ENCODE results near the gene DLD.
"Not testable (repeated sequence)": the region's sequence is repeated elsewhere in the genome, so short reads cannot be mapped to it uniquely, and the experiment has no call there.

The DLD gene

DNA sequence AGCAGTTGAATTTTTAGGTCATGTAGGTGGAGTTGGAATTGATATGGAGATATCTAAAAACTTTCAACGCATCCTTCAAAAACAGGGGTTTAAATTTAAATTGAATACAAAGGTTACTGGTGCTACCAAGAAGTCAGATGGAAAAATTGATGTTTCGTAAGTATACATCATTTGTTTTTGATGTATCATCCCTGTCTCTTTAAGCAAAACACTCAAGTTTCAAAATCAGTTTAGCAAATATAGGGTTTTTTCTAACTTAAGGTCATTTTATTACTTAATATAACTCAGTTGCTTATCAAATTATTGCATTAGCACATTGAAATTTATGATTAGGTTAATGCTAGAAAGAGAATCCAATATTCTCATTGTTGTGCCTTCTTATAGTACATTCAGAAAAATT is 24.6 kb downstream of the DLD start:
- DNase-seq: no peak

DNA sequence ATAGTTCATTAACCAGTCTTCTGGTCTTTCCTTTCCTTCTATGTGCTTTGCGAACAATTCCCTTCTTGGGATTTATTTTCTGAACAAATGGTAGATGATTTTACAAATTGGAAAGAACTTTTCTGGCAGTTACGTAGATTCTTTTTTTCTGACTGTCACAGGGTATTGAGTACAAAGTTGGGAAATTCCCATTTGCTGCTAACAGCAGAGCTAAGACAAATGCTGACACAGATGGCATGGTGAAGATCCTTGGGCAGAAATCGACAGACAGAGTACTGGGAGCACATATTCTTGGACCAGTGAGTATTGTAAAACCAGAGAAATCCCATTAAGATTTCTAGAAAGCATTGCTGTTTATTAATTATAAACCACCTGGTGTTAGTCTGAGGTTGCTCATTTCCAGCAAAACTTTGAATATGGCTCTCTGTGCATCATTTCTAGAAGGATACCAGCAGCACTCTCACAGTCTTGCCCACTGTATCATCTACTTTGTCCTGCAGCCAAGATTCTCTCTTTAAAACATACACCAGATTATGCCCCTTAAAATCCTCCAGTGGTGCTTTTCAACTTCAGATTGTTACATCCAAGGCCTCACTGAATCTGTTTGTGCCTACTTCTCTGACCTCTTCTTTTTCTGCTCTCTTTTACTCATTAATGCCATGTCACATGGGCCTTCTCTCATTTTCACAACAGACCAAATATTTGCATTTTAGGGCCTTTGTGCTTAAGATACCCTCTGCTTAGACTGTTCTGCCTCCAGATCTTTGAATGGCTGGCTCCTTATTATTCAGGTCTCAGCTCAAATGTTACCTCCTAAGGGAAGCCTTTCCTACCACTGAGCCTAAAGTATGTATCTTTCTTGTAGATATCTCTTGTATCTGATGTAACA is 27.0 kb downstream of the DLD start:
- DNase-seq: no peak

DNA sequence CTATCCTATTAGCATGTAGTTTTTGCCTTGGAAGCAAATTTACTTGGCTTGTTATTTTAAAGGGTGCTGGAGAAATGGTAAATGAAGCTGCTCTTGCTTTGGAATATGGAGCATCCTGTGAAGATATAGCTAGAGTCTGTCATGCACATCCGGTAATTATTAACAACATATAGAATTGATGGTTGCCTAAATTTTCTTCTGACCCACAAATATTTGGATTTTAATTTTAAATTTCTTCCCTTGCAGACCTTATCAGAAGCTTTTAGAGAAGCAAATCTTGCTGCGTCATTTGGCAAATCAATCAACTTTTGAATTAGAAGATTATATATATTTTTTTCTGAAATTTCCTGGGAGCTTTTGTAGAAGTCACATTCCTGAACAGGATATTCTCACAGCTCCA is 28.0 kb downstream of the DLD start:
- DNase-seq: no peak

DNA sequence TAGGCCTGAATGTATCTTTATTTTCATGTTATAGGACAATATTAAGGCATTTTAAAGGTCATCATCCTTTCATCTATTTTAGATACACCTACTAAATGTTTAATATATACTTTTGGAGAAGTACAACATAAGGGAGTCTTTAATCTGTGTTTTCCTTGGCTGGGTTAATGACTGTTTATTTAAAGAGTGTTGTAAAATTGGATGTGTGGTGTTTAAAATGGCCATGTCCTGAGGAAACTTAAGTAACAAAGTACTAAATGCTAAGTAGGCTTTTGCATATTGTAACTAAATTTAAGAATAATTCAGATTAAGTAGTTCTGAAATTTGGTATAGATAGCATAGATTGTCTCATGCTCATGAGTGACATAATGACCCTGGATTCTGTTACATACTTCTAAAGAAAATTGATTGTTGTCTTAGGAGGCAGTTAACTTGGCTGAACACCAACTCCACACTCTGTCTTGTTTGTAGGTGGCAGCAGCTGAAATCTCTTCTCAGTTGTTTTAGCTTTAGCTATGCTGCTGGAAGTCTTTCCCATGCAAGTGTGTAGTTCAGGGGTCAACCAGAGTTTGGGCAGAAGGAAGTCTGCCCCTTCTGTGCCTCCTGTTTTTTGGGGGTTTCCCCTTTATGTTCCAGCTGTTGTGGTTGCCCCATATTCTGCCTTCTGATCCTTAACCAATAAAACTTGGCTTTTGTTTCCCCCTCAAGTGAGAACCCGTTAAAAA is 29.2 kb downstream of the DLD start:
- DNase-seq: no peak

DNA sequence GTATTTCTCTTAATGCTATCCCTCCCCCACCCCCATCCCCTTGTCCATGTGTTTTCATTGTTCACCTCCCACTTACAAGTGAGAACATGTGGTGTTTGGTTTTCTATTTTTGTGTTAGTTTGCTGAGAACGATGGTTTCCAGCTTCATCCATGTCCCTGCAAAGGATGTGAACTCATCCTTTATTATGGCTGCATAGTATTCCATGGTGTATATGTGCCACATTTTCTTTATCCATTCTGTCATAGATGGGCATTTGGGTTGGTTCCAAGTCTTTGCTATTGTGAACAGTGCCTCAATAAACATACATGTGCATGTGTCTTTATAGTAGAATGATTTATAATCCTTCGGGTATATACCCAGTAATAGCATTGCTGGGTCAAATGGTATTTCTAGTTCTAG is 30.8 kb downstream of the DLD start:
- DNase-seq: not testable (repeated sequence)

DNA sequence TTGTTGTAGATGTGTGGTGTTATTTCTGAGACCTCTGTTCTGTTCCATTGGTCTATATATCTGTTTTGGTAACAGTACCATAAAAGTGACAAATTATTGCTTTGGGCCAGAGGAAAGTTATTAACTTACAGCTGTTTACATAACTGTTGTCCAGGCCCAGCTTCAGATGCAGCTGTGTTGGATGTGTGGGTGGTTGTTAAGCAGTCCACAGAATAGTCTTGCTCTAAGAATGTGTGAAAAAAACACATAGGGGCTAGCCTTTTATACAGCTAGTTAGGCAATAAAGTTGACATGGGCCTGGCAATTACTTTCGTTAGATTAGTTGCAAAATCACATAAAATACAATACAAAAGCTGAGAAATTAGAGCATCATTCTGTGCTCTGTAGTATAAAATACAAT is 31.9 kb downstream of the DLD start:
- DNase-seq: no peak

DNA sequence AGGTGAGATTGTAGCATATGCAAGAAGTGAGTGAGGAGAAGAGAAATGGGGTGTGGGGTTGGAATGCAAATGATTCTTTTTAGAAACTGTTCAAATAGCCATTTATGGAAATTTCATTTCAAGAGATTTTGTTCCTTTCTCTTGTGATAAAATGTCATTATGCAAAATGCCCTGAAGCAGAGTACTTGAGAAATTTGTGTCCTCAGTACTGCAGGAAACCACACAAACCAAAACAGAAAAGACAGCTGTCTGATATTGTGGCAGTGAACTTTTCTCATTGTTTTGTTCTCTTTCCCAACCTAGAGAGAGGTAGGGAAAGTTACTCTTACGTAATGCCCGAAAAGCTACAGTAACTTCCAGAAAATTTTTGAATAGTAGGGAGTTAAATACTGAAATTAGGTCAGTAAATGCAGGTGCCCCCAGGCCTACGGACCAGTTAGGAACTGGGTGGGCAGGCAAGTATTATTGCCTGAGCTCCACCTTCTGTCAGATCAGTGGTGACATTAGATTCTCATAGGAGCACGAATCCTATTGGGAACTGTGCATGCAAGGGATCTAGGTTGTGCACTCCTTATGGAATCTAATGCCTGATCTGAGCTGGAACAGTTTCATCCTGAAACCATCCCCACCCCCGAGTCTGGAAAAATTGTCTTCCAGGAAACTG is 34.0 kb downstream of the DLD start:
- no peak for DNase-seq

DNA sequence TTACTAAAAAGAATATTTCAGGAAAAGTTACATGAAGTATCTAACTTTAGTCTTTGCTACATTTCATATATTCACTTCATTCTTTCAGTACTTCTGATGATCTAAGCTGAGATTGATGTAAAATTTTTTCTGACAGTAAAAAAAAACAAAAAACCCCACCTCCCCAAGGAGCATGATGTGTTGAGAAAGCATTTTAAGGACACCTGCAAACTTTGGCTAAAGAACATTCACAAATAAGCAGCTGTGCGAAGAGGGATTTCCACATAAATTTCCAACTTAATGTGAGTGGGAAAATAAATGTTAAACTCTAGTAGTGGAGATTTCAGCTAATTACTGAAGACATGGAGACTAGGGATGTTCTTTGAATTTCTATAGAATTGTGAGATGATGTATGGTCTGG is 35.5 kb downstream of the DLD start:
- DNase-seq: no peak

DNA sequence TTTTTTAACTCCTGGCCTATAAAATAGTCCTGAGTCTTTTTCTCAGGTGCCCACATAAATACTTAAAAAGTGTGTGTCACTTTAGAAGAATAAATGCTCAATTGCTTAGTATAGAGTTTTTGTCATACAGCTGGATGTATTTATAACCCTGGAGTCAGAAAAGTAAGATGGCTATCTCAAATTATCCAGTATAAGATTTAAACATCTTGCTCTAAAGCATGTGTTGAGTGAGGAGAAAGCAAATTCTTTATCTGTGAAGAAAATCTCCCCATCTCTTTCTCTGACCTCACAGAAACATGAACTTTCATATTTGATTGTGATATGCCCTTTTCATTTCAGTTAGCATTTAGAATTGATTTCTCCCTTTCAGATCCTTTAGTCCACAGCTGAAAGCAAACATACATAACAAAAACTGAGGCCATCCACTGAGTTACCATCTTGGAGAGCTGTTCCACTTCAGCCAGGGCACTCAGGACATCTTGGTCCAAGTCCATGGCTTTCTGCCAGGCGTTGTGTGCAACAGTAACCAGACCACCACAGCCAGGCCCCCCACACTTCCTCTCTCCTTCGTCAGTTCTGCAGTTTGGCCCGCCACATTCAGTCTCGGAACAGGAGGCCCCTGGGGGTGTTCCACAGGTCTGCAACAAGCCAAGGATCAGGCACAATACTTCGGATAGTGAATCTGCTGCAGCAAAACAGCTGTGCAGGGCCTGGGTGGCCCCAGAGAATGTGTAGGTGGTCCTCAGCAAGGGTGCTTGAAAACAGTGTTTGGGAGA is 40.9 kb downstream of the DLD start:
- DNase-seq: no peak

DNA sequence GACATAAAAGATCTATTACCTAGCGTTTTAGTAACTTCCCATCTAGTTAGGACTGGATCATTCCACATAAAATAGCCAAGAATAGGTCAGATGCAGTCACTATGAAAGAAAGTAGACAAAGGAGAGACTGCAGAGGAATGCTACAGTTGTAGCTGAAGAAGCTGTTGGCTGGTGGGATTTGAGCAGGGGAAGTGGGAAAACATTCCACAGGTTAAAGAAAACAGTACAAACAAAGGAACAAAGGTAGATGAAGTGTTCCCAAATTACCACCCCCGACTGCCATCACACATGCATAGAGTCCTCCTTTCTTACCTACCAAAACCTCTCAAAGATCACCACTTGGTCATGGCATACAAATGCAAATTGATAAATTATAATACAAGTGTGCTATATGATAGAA is 41.8 kb downstream of the DLD start:
- DNase-seq: no peak

DNA sequence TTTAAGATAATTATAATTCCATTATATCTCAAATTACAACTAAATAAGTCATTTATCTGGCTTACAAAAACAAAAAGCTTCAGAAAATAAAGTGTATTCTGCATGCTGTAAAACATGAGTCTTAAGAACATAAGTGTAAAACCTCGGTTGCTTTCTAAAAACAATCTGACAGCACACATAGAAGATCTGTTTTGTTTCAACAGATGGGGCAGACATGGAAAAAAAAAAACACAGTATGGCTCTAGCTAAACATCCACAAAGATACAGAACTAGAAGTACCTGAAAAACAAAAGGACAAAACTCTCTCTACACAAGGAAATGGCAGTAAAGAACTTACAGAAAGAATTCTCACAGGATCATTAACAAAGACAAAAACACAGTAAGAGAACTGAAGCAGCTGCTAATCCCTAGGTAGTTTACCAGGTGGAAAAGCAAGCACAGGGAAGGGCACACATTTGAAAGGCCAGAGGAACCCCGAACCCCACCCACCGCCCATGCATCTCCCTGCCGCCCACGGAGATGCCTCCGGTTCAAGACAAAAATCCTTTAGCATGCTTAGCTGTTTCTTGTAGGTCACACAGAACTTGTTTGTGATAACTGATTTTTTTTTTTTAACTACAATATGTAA is 42.5 kb downstream of the DLD start:
- no peak for DNase-seq

DNA sequence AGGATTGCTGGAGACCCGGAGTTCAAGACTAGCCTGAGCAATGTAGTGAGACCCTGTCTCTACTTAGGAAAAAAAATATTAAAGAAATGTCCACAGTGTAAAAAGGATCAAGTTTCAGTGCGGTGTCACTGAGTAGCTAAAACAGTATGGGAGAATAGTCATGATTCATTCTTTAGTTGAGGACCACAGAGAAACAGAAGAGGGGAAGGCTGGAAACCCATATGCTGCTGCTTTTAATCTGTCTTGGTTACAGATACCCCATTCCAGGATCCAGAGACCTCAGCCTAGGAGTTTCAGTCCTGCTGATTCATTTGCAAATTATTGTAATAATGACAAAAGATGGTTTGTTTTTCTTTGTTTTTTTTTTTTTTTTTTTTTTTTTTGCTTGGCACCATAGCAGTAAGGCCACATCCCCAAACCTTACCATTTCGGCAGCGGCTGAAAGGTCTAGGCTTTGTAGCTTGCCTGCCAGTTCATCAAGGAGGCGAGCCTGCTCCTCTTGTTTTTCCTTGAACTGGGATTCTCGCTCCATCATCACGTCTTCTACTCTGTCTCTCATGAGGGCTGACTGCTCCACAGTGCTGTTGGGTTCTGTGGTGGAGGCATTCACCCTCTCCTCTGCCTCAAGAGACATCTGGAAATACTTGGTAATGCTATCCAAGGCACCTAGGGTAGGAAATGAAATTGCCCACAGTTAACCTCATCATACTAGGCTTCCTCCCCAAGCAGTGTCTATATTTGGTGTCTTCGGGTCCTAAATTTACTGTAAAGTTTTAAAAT is 44.2 kb downstream of the DLD start:
- no peak for DNase-seq

DNA sequence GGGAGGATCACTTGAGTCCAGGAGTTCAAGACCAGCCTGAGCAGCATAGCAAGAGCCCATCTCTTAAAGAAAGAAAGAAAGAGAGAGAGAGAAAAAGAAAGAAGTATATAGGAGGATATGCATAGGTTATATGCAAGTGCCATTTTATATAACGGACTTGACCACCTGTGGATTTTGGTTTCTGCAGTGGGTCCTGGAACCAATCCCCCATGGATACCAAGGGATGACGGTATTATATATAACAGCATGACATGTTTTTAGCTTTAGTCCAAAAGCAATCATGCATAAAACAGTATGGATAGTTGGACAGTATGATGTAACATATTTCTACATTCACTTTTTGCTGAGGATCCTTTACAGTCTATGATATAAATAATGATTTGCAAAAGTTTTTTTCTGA is 45.3 kb downstream of the DLD start:
- no peak for DNase-seq

DNA sequence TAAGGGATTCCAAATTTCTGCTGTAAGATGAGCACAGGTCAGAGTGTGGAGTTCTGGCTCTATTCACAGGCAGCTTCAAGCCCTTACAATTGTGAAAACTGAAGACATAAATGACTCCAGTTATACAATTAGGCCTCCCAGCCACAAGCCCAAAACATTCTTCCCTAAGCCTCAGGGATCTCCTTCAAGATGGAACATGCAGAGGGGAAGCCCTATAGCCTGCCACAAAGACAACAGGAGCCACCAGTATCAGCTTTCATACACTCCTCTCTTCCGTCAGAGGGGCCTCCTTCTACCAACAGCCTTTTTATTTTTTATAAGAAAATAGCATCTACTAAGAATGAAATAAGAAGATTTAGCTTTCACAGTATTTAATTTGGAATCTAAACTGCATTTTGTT is 46.5 kb downstream of the DLD start:
- DNase-seq: no peak

DNA sequence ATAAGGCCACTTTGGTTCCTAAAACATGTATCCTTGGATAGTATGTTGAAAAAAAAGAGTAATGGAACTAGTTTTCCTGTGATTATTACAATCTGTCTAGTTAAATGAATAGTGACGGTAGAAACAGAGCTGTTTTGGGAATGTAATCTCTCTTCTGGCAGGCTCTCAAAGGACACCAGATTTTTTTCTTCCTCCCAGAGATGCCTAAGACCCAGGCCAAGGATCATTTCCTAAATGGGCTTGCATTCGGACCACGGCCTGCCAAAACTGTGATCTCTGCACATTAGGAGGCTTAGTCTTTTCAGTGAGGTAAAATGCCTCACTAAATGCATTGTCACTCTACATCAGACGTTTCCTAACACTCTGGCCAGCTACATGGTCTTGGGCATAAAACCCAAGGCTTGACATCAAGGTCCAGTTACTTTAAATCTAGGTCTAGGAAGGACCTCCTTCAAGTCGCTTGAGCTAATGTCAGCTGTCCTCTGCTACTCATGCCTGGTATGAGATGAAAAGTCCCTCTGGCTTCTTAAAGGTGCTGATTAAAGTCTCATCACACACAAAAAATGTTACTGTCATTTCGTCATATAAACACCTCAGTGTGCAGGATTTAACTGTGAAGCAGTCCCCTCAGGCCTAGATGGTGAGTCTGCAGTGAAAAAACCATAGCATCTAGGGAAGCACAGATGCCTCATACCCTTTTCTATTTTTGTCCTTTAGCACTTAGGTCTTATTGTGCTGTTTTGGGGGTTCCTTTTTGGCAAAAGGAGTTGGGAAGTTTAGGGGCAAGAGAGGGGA is 47.7 kb downstream of the DLD start:
- no peak for DNase-seq

DNA sequence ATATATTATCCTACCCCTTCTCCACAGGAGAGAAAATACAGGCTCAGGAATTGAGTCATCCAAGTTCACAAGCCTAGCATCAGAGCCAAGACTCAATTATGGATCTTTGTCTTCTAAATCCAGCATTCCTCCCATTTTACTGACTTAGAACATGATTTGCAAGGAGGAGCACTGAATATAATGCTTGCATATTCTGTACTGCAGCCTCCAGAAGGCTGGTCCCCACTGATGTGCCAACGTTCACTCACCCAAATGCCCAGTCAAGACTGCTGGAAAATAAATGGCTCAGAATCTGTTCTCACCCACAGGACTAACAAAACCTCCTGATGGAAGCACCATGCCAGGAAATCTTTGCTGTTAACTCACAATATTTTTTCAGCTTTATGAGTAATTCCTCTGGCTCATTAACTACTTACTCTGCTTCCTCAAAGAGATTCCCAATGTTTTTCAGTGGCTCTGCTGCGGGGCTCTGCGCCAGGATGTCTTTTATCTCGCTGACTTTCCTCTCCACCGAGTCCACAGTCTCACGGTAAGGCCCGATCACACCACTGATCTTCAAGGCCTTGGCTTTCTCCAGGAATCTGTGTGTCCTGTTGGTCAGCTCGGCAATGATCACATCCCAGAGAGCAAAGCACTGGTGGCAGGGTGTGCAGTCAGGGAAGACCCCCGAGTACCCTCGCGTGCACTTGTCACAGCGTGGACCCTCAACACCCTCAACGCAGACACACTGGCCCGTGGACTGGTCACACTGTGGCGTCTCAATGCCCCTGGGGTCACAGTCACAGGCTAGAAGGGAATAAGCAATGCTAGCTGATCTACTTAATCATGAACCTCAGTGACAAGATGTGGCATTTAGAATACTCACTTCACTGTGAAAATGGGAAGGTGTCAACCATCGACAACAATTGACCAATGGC is 48.8 kb downstream of the DLD start:
- no peak for DNase-seq

DNA sequence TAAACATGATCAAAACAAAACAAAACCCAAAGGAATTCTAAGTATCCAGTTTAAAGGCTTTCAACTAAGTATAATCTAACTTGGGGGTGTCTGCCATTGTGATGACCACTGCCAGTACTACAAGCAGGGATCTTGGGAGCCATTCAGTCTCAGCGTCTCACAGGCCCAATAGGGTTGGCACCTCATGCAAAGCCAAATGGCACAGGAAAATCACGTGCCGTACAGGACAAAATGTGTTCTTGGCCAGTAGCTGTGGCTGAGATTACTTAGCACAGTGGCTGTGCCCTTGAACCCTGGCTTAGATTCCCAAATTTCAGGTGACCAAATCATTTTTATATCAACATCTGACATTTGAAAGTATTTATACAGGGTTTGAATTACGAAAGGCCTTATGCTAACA is 50.0 kb downstream of the DLD start:
- no peak for DNase-seq

DNA sequence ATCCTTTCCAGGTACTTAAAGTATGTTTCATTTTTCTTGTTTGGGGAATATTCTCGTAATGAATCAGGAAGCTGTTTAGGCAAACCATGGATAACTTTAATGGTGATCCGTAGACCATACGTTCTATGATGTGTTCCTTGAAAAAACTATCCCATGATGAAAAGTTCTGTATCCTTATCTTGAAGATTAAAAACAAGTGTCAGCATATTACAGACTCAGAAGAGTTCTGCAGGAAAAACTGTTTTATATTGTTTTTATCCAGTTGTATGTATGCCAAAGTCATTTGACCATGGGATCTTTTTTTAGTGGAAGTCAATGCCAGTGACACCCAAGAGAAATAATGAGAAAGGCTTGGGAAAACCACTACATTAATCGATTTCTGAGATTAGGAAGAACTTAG is 52.0 kb downstream of the DLD start:
- DNase-seq: no peak

Measured in nucleus accumbens (tissue), 56 donors.